ENCODE data around the gene DCAF8L2.

DNA sequence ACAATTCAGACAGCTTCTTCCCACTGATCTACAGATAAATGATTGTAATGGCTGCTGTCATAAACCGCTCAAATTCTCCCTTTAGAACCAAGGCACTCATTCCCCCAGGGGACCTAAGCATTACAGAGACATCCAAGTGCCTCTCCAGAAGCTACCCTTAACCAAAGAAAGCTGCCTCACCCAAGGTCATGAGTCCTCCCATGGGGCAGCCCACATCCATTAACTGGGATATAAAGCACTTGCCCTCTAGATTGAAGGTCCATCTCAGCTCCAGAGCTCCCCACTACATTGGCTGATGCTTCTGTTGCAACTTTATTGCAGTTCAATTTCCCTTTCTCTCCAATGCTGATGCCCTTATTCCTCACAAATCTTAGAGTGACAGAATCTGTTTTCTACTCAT, 40.5 kb upstream of the DCAF8L2 start:
- TF ChIP-seq EZH2 (IDR thresholded peaks at IDR 0.05; ENCODE audit: insufficient read depth, poor library complexity, severe bottlenecking) (no peak), EZH2phosphoT487 (IDR thresholded peaks at IDR 0.05; ENCODE audit: insufficient read depth, low read depth) (no peak)
